Measurements from ENCODE around the gene WDR90. TPM values are rescaled to one million over a fixed set of nuclear protein-coding genes. Genes with fewer than 3 reads are reported as not detected.
A peak's percentile ranks its signal among the peaks of the same experiment; 100 is the strongest.

WDR90 gene
- total RNA-seq, 4 donors from 2014 or later: 2.9 to 9.8 (median 6.5) TPM

- Histone ChIP-seq H3K4me1 (peaks cover 46 to 69% of the 10 kb centered on the region in 2 donors), H3K9me3 (no peaks in the 10 kb centered on the region), H3K27me3 (no peaks in the 10 kb centered on the region), H3K27ac (peak overlapping the region; percentile 87 to 97 (median 96)), H3K36me3 (no peaks in the 10 kb centered on the region), H3K4me3 (peak overlapping the region in 2 of 4 donors; percentile 10 to 21)
- intact Hi-C loops (cut with DNase I; ENCODE audit: low total_unique reads): loop anchor here (10.0 kb wide), 1 partner anchor 411 kb away; the partner anchor contains the start of gene FAM234A
- TF ChIP-seq CTCF (IDR thresholded peaks at IDR 0.05 in 4 of 5, conservative IDR thresholded peaks at IDR 0.05 in 1 of 5) (no peak), POLR2A (IDR thresholded peaks at IDR 0.05) (no peak)
- ATAC-seq (peak in 1 of 2 donors; percentile 5), DNase-seq (peak in 1 of 2 donors; percentile 73)
- in situ Hi-C loops (cut with MboI; ENCODE audit: low sequenced_read_pairs in 4 of 4): no loop called here
Observed at GRCh38 chr16:645852-646678, 3.1 kb upstream of the WDR90 start.

- Histone ChIP-seq H3K4me3 (peak overlapping the region in 1 of 4 donors; percentile 21), H3K4me1 (peaks cover 46 to 69% of the 10 kb centered on the region in 2 donors), H3K27me3 (no peaks in the 10 kb centered on the region), H3K9me3 (no peaks in the 10 kb centered on the region), H3K27ac (peak overlapping the region; percentile 87 to 97 (median 96)), H3K36me3 (no peaks in the 10 kb centered on the region)
- ATAC-seq: no peak
- in situ Hi-C loops (cut with MboI; ENCODE audit: low sequenced_read_pairs in 4 of 4) (no loop called here), intact Hi-C loops (cut with DNase I; ENCODE audit: low total_unique reads) (loop anchor here (10.0 kb wide), 1 partner anchor 412 kb away; the partner anchor contains the start of gene FAM234A)
- no peak for DNase-seq
- TF ChIP-seq POLR2A (IDR thresholded peaks at IDR 0.05) (no peak), CTCF (IDR thresholded peaks at IDR 0.05 in 4 of 5, conservative IDR thresholded peaks at IDR 0.05 in 1 of 5) (no peak)
Observed at GRCh38 chr16:646679-647172, 2.4 kb upstream of the WDR90 start.

GRCh38 chr16:647173-647902 lies 1.8 kb upstream of the WDR90 start:
- Histone ChIP-seq H3K27ac (peak overlapping the region; percentile 87 to 97 (median 96)), H3K36me3 (no peaks in the 10 kb centered on the region), H3K9me3 (no peaks in the 10 kb centered on the region), H3K27me3 (no peaks in the 10 kb centered on the region), H3K4me1 (peaks cover 46 to 69% of the 10 kb centered on the region in 2 donors), H3K4me3 (peak overlapping the region in 1 of 4 donors; percentile 63)
- DNase-seq: peak in 1 of 2 donors; percentile 55
- intact Hi-C loops (cut with DNase I; ENCODE audit: low total_unique reads) (loop anchor here (10.0 kb wide), 1 partner anchor 413 kb away; the partner anchor contains the start of gene FAM234A), in situ Hi-C loops (cut with MboI; ENCODE audit: low sequenced_read_pairs in 4 of 4) (no loop called here)
- TF ChIP-seq POLR2A (IDR thresholded peaks at IDR 0.05) (no peak), CTCF (IDR thresholded peaks at IDR 0.05 in 4 of 5, conservative IDR thresholded peaks at IDR 0.05 in 1 of 5) (no peak)
- ATAC-seq: no peak

- ATAC-seq (peak; percentile 13 to 34), DNase-seq (peak in 1 of 2 donors; percentile 64)
- Histone ChIP-seq H3K36me3 (no peaks in the 10 kb centered on the region), H3K4me1 (peaks cover 40 to 63% of the 10 kb centered on the region in 2 donors), H3K4me3 (peak overlapping the region; percentile 61 to 78 (median 65)), H3K9me3 (no peaks in the 10 kb centered on the region), H3K27me3 (no peaks in the 10 kb centered on the region), H3K27ac (peak overlapping the region; percentile 87 to 97 (median 96))
- in situ Hi-C loops (cut with MboI; ENCODE audit: low sequenced_read_pairs in 4 of 4) (no loop called here), intact Hi-C loops (cut with DNase I; ENCODE audit: low total_unique reads) (loop anchor here (10.0 kb wide), 1 partner anchor 413 kb away; the partner anchor contains the start of gene FAM234A)
- TF ChIP-seq POLR2A (IDR thresholded peaks at IDR 0.05): no peak
- peak in 3 of 5 experiments; percentile 27 to 55 (median 40) for TF ChIP-seq CTCF (IDR thresholded peaks at IDR 0.05 in 4 of 5, conservative IDR thresholded peaks at IDR 0.05 in 1 of 5)
Observed at GRCh38 chr16:648071-648780, 939 bp upstream of the WDR90 start.
